GM12864 (cell line): ENCODE data around the gene SPATA21.

ENCODE experiments used
- DNase-seq: peaks from one replicate; pipeline ENCODE4 v3.0.0-alpha.2; 2011; ENCODE audit warnings: low read depth
- H3K4me3 ChIP-seq: 2 replicates; pipeline ENCODE4 v1.5.1; 2011; ENCODE audit warnings: mild to moderate bottlenecking, low read depth, low read length, control low read depth
- CTCF ChIP-seq: IDR thresholded peaks from 2 replicates; pipeline ENCODE4 v1.5.1; 2011; ENCODE audit warnings: low read depth, mild to moderate bottlenecking, moderate library complexity, low read length, control low read depth, inconsistent platforms; ENCODE audit errors: missing control alignments

The SPATA21 gene

GRCh38 chr1:16438924-16439323 lies 1.7 kb upstream of the SPATA21 start:
- no peak for DNase-seq
- TF ChIP-seq CTCF = no peak
- H3K4me3 ChIP-seq = no peak overlapping the region

GRCh38 chr1:16438516-16438915 lies 1.3 kb upstream of the SPATA21 start:
- no peak for DNase-seq
- no peak for TF ChIP-seq CTCF
- no peak overlapping the region for H3K4me3 ChIP-seq

- no peak for DNase-seq
- TF ChIP-seq CTCF = no peak
These were observed 2.7 kb downstream of the SPATA21 start for GRCh38 chr1:16434501-16434900.

GRCh38 chr1:16434007-16434406 lies 3.2 kb downstream of the SPATA21 start:
- no peak for DNase-seq
- H3K4me3 ChIP-seq = no peak overlapping the region
- TF ChIP-seq CTCF = no peak

More at GRCh38 chr1:16434501-16434900, 2.7 kb downstream of the SPATA21 start:
- no peak overlapping the region for H3K4me3 ChIP-seq

GRCh38 chr1:16433030-16433429 lies 4.2 kb downstream of the SPATA21 start:
- no peak for DNase-seq
- no peak overlapping the region for H3K4me3 ChIP-seq
- no peak for TF ChIP-seq CTCF

- no peak for DNase-seq
- TF ChIP-seq CTCF = no peak
These were observed 6.6 kb downstream of the SPATA21 start for GRCh38 chr1:16430606-16431005.

GRCh38 chr1:16425125-16426025 lies 11.8 kb downstream of the SPATA21 start:
- TF ChIP-seq CTCF = no peak
- no peak for DNase-seq

More at GRCh38 chr1:16430606-16431005, 6.6 kb downstream of the SPATA21 start:
- H3K4me3 ChIP-seq = no peak overlapping the region

More at GRCh38 chr1:16425125-16426025, 11.8 kb downstream of the SPATA21 start:
- H3K4me3 ChIP-seq = no peak overlapping the region
